WTC11 (cell line): Measurements from ENCODE around the gene HCFC1. TPM values are rescaled to one million over a fixed set of nuclear protein-coding genes. Genes with fewer than 3 reads are reported as not detected.

Source experiments
- ATAC-seq: fragments of 200-7000 bp; cut with Tn5 transposase; 2 replicates; pipeline ENCODE4 v1.10.0; 2021; ENCODE audit warnings: mild to moderate bottlenecking, moderate library complexity
- CTCF ChIA-PET: fragments of 300-600 bp; sonication (Branson Sonifier 250); formaldehyde crosslinking; loops from one replicate; lab custom pipeline; 2021; ENCODE audit warnings: antibody characterized with exemption; lab: Charles Lee
- POLR2A ChIA-PET: fragments of 350-600 bp; sonication (Branson Sonifier 250); formaldehyde crosslinking; loops from one replicate; lab custom pipeline; 2021; ENCODE audit warnings: antibody characterized with exemption; lab: Charles Lee
- DNase-seq: peaks from one replicate; pipeline ENCODE4 v3.0.0; 2021; ENCODE audit warnings: low spot score
- H3K27ac Mint-ChIP-seq: 2 replicates; pipeline ENCODE4 v1.8.0; 2021; ENCODE audit warnings: mixed read lengths
- H3K27me3 Mint-ChIP-seq: 2 replicates; pipeline ENCODE4 v1.8.0; 2021; ENCODE audit warnings: low read depth, mild to moderate bottlenecking, moderate library complexity, mixed read lengths
- H3K36me3 Mint-ChIP-seq: 2 replicates; pipeline ENCODE4 v1.8.0; 2021; ENCODE audit warnings: mixed read lengths
- H3K4me1 Mint-ChIP-seq: 2 replicates; pipeline ENCODE4 v1.8.0; 2022; ENCODE audit warnings: mixed read lengths
- H3K4me3 Mint-ChIP-seq: 2 replicates; pipeline ENCODE4 v1.8.0; 2021; ENCODE audit warnings: mild to moderate bottlenecking, moderate library complexity, mixed read lengths
- H3K9me3 Mint-ChIP-seq: 2 replicates; pipeline ENCODE4 v1.8.0; 2021; ENCODE audit warnings: mixed read lengths
- ATF6 ChIP-seq: sonication (generic); formaldehyde crosslinking; IDR thresholded peaks from 2 replicates; pipeline ENCODE4 v1.8.1; 2023; ENCODE audit warnings: mild to moderate bottlenecking, missing genetic modification reagents
- CREB1 ChIP-seq: sonication (generic); formaldehyde crosslinking; IDR thresholded peaks from 2 replicates; pipeline ENCODE4 v1.8.0; 2023; ENCODE audit warnings: mild to moderate bottlenecking, missing genetic modification reagents
- CREM ChIP-seq: sonication (generic); formaldehyde crosslinking; IDR thresholded peaks from 2 replicates; pipeline ENCODE4 v1.8.1; 2022; ENCODE audit warnings: mild to moderate bottlenecking, missing genetic modification reagents, moderate library complexity
- FOXJ3 ChIP-seq: sonication (generic); formaldehyde crosslinking; IDR thresholded peaks from 2 replicates; pipeline ENCODE4 v1.9.0; 2021; ENCODE audit warnings: missing genetic modification reagents, mild to moderate bottlenecking, borderline replicate concordance
- FOXK1 ChIP-seq: sonication (generic); formaldehyde crosslinking; IDR thresholded peaks from 2 replicates; pipeline ENCODE4 v1.8.0; 2022; ENCODE audit warnings: mild to moderate bottlenecking, moderate library complexity, missing genetic modification reagents
- FOXP1 ChIP-seq: sonication (generic); formaldehyde crosslinking; IDR thresholded peaks from 2 replicates; pipeline ENCODE4 v1.8.0; 2022; ENCODE audit warnings: missing genetic modification reagents, mild to moderate bottlenecking, moderate library complexity, borderline replicate concordance
- HMGA2 ChIP-seq: fragments of 250-450 bp; sonication (Bioruptor Pico); IDR thresholded peaks from 2 replicates; pipeline ENCODE4 v1.4.0; 2021; ENCODE audit warnings: mild to moderate bottlenecking, moderate library complexity
- NFE2L1 ChIP-seq: sonication (generic); formaldehyde crosslinking; IDR thresholded peaks from 2 replicates; pipeline ENCODE4 v1.8.1; 2023; ENCODE audit warnings: missing genetic modification reagents
- PREB ChIP-seq: sonication (generic); formaldehyde crosslinking; IDR thresholded peaks from 2 replicates; pipeline ENCODE4 v1.8.1; 2022; ENCODE audit warnings: mild to moderate bottlenecking, missing genetic modification reagents, moderate library complexity, borderline replicate concordance
- SMAD4 ChIP-seq: sonication (generic); formaldehyde crosslinking; IDR thresholded peaks from 2 replicates; pipeline ENCODE4 v1.8.0; 2022; ENCODE audit warnings: mild to moderate bottlenecking, missing genetic modification reagents
- SP1 ChIP-seq: sonication (generic); formaldehyde crosslinking; conservative IDR thresholded peaks from 2 replicates; pipeline ENCODE4 v1.8.1; 2022; ENCODE audit warnings: missing genetic modification reagents
- STAT6 ChIP-seq: sonication (generic); formaldehyde crosslinking; conservative IDR thresholded peaks from 2 replicates; pipeline ENCODE4 v1.8.1; 2023; ENCODE audit warnings: mild to moderate bottlenecking, low read depth, missing genetic modification reagents, moderate library complexity
- TCF7 ChIP-seq: sonication (generic); formaldehyde crosslinking; IDR thresholded peaks from 2 replicates; pipeline ENCODE4 v1.8.0; 2022; ENCODE audit warnings: mild to moderate bottlenecking, low read depth, missing genetic modification reagents, moderate library complexity
- TEAD4 ChIP-seq: sonication (generic); formaldehyde crosslinking; IDR thresholded peaks from 2 replicates; pipeline ENCODE4 v1.8.0; 2022; ENCODE audit warnings: mild to moderate bottlenecking, missing genetic modification reagents
- ZMAT4 ChIP-seq: fragments of 250-450 bp; sonication (Bioruptor Pico); IDR thresholded peaks from 2 replicates; pipeline ENCODE4 v1.9.0; 2021; ENCODE audit warnings: mild to moderate bottlenecking
- ZNF232 ChIP-seq: sonication (generic); formaldehyde crosslinking; IDR thresholded peaks from 2 replicates; pipeline ENCODE4 v1.8.0; 2022; ENCODE audit warnings: mild to moderate bottlenecking, missing genetic modification reagents
- ZNF317 ChIP-seq: sonication (generic); formaldehyde crosslinking; IDR thresholded peaks from 2 replicates; pipeline ENCODE4 v1.8.1; 2023; ENCODE audit warnings: low read depth, mild to moderate bottlenecking, moderate library complexity, missing genetic modification reagents, borderline replicate concordance
- ZNF396 ChIP-seq: fragments of 250-450 bp; sonication (Bioruptor Pico); IDR thresholded peaks from 2 replicates; pipeline ENCODE4 v1.8.0; 2021; ENCODE audit warnings: mild to moderate bottlenecking, moderate library complexity, borderline replicate concordance
- ZNF671 ChIP-seq: fragments of 250-450 bp; sonication (Bioruptor Pico); IDR thresholded peaks from 2 replicates; pipeline ENCODE4 v1.8.0; 2021; ENCODE audit warnings: mild to moderate bottlenecking
- total RNA-seq: library from RNA; stranded (reverse); gene quantifications from 3 replicates; pipeline ENCODE4 v1.2.3, GENCODE V29; 2021

HCFC1 gene
- total RNA-seq, 1 experiment from 2014 or later: 130 TPM

- Mint-ChIP-seq H3K27ac (no peak overlapping the region), H3K36me3 (peaks cover 6% of the 10 kb centered on the region), H3K27me3 (no peaks in the 10 kb centered on the region), H3K4me3 (peak overlapping the region; percentile 64), H3K9me3 (no peaks in the 10 kb centered on the region), H3K4me1 (peaks cover 17% of the 10 kb centered on the region)
- ATAC-seq (peak; percentile 42), DNase-seq (peak; percentile 36)
- TF ChIP-seq STAT6 (CRISPR knock-in tag) (no peak), HMGA2 (CRISPR knock-in tag) (no peak), FOXP1 (CRISPR knock-in tag) (no peak), NFE2L1 (CRISPR knock-in tag) (no peak), FOXK1 (CRISPR knock-in tag) (no peak), FOXJ3 (CRISPR knock-in tag) (no peak)
- POLR2A ChIA-PET: interaction anchor here (0.9 to 1.3 kb wide), 3 partner anchors 9 to 36 kb away, joined by 3 read pairs; no protein-coding TSS in a partner anchor
- CTCF ChIA-PET: interaction anchor here (0.9 to 1.5 kb wide), 6 partner anchors 10 to 64 kb away, joined by 3 to 8 read pairs (median 3); partner anchors contain the start of genes ARHGAP4 and RENBP
Measured at GRCh38 chrX:153935326-153935851, 36.2 kb downstream of the HCFC1 start.

GRCh38 chrX:153934762-153935325 is 36.8 kb downstream of the HCFC1 start, which contains the start of gene NAA10:
TSS of gene NAA10 (minus strand) at chrX:153935037. CDS start at chrX:153934904, 133 bp downstream.
- Mint-ChIP-seq H3K9me3 (no peaks in the 10 kb centered on the region), H3K27me3 (no peaks in the 10 kb centered on the region), H3K27ac (no peak within 1 kb of the TSS), H3K4me3 (peak within 1 kb of the TSS; percentile 81), H3K4me1 (peaks cover 11% of the 10 kb centered on the region; the same call in 1 of the 2 replicates), H3K36me3 (peaks cover 6% of the 10 kb centered on the region)
- CTCF ChIA-PET: interaction anchor here (0.9 to 1.5 kb wide), 4 partner anchors 9 to 64 kb away, joined by 3 to 8 read pairs (median 4); partner anchors contain the start of gene ARHGAP4
- TF ChIP-seq TEAD4 (CRISPR knock-in tag) (no peak), SP1 (CRISPR knock-in tag) (0 out of 2 replicates have a peak, but pooled peaks have one; percentile 33)
- POLR2A ChIA-PET: interaction anchor here (0.9 to 1.3 kb wide), 3 partner anchors 8 to 36 kb away, joined by 3 read pairs; no protein-coding TSS in a partner anchor
- peak; percentile 62 for DNase-seq
- peak; percentile 93 for ATAC-seq

GRCh38 chrX:153934148-153934761 is 37.4 kb downstream of the HCFC1 start:
- ChIA-PET CTCF (interaction anchor here (0.9 to 1.4 kb wide), 3 partner anchors 12 to 63 kb away, joined by 3 to 8 read pairs (median 3); no protein-coding TSS in a partner anchor), POLR2A (interaction anchor here (1.2 kb wide), 1 partner anchor 15 kb away, joined by 3 read pairs; no protein-coding TSS in a partner anchor)
- Mint-ChIP-seq H3K9me3 (no peaks in the 10 kb centered on the region), H3K27ac (no peak overlapping the region), H3K36me3 (peaks cover 6% of the 10 kb centered on the region), H3K4me1 (0 out of 2 replicates have a peak, but pooled peaks cover 9% of the 10 kb centered on the region), H3K4me3 (peak overlapping the region; percentile 81), H3K27me3 (no peaks in the 10 kb centered on the region)
- no peak for DNase-seq
- ATAC-seq: no peak
- TF ChIP-seq ZNF671 (CRISPR knock-in tag): no peak
- TF ChIP-seq ZNF317 (CRISPR knock-in tag): no peak
- no peak for TF ChIP-seq HMGA2 (CRISPR knock-in tag)
- TF ChIP-seq ZNF232 (CRISPR knock-in tag): no peak
- TF ChIP-seq CREM (CRISPR knock-in tag): no peak
- TF ChIP-seq TCF7 (CRISPR knock-in tag): no peak
- TF ChIP-seq ZNF396 (CRISPR knock-in tag): no peak
- no peak for TF ChIP-seq ZMAT4
- TF ChIP-seq NFE2L1 (CRISPR knock-in tag): no peak
- TF ChIP-seq PREB (CRISPR knock-in tag): no peak
- TF ChIP-seq SMAD4 (CRISPR knock-in tag): no peak
- no peak for TF ChIP-seq FOXK1 (CRISPR knock-in tag)
- TF ChIP-seq ATF6: no peak
- TF ChIP-seq CREB1 (CRISPR knock-in tag): no peak
